ENCODE results near the gene MLF2. TPM values are rescaled to one million over a fixed set of nuclear protein-coding genes. Genes with fewer than 3 reads are reported as not detected.
A peak's percentile ranks its signal among the peaks of the same experiment; 100 is the strongest.

The MLF2 gene
- total and polyA plus RNA-seq, 9 of the 15 experiments (the other 6 are each of a cell fraction or from before 2014, with no cell fraction given), result 11.4 to 190 (median 139) TPM

DNA sequence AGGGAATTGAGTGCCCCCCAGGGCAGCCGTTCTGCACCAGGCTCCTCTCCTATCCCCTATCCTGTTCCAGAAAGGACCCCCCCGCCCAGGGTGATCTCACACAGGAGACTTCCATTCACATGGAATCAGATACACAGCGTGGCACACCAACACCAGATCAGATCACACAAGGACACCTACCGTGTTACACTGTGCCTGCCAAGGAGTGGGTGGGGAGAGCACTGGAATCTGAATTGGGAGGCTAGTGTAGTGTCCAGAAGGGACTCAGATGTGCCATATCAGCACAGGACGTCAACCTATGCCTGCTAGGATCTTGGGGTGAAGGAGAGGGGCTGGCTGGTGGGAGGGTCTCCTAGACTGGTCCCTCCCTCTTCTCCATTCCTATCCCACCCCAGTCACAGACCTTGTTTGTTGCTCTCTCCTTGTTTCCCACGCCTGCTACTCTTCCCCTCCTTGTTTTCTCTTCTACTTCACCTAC, 15.5 kb upstream of the MLF2 start:
- no peak for FAIRE-seq
- H3K79me2 ChIP-seq (ENCODE audit: control insufficient read depth, insufficient read depth, low read length), result peaks cover 27% of the 10 kb centered on the region
- CTCF ChIA-PET (ENCODE audit: low intra/inter-chr PET ratio), result no interaction called here
- H3K9me1 ChIP-seq (ENCODE audit: control insufficient read depth, insufficient read depth, low read length), result no peaks in the 10 kb centered on the region
- in situ Hi-C loops (cut with MboI), result no loop called here
- H4K20me1 ChIP-seq (replicated peaks; ENCODE audit: control insufficient read depth, insufficient read depth, low read length), result no peaks in the 10 kb centered on the region
- TF ChIP-seq ZBED1 (IDR thresholded peaks at IDR 0.05) (no peak), SP1 (CRISPR knock-in tag; IDR thresholded peaks at IDR 0.05) (0 out of 2 replicates have a peak, but pooled peaks have one; percentile 11)
- H3K27me3 ChIP-seq (ENCODE audit: control insufficient read depth in 2 of 2, insufficient read depth in 2 of 2, low read length in 2 of 2), result no peaks in the 10 kb centered on the region; a peak in 1 of 5 replicates
- no peak overlapping the region for H2AFZ ChIP-seq (ENCODE audit: low read depth, low read length)
- peaks cover 23 to 46% of the 10 kb centered on the region in 2 experiments; a peak in 4 of 5 replicates for H3K4me1 ChIP-seq (replicated peaks in 1 of 2; ENCODE audit: control insufficient read depth in 2 of 2, insufficient read depth in 2 of 2, low read length in 2 of 2)
- H3K9me3 ChIP-seq (replicated peaks; ENCODE audit: control insufficient read depth, insufficient read depth, low read depth, low read length), result no peaks in the 10 kb centered on the region
- POLR2A ChIA-PET, result interaction anchor here (0.6 to 3.2 kb wide), 5 partner anchors 10 to 160 kb away, joined by 3 to 17 read pairs (median 3); partner anchors contain the start of genes COPS7A and MLF2
- intact Hi-C loops (cut with micrococcal nuclease), result loop anchor here (1.0 kb wide), 1 partner anchor 15 kb away; the partner anchor contains the start of gene MLF2
- H3K27ac ChIP-seq (ENCODE audit: extremely low read depth, low read depth, low read length), result peak overlapping the region; percentile 89; the same call in 2 of the 3 replicates
- H3K9ac ChIP-seq (ENCODE audit: insufficient read depth in 1 of 2, low read depth in 2 of 2, low read length in 2 of 2), result peak overlapping the region; percentile 91 to 94; a peak in 3 of 4 replicates
- DNase-seq (ENCODE audit: extremely low read depth in 1 of 4, low spot score in 3 of 4), result no peak
- no peak for ATAC-seq
- 8% methylated on average over 4 of the region's 6 CpGs for WGBS (ENCODE audit: insufficient coverage, low coverage, missing lambda C conversion rate)
- peak overlapping the region; percentile 80 for H3K4me3 ChIP-seq
- BruUV-seq (replicated peaks), result no TSS peak
- peaks cover 32% of the 10 kb centered on the region; the same call in 2 of the 3 replicates for H3K36me3 ChIP-seq (ENCODE audit: control insufficient read depth, insufficient read depth, low read length)
- H3K4me2 ChIP-seq (ENCODE audit: insufficient read depth, low read length), result peak overlapping the region; percentile 98

Measured in K562 (cell line).